HepG2 (cell line): ENCODE data around the gene CLDN15. TPM values are rescaled to one million over a fixed set of nuclear protein-coding genes. Genes with fewer than 3 reads are reported as not detected.

Experiments
- ATF7-NPFF ChIP-seq: sonication (generic); formaldehyde crosslinking; IDR thresholded peaks from 2 replicates; pipeline ENCODE4 v1.8.1; 2023; ENCODE audit warnings: mild to moderate bottlenecking, low read depth, missing genetic modification reagents, moderate library complexity
- ELF1 ChIP-seq: sonication (generic); formaldehyde crosslinking; IDR thresholded peaks from 2 replicates; pipeline ENCODE4 v1.4.0; 2020; ENCODE audit warnings: missing genetic modification reagents
- HMGA1 ChIP-seq: sonication (generic); formaldehyde crosslinking; conservative IDR thresholded peaks from 2 replicates; pipeline ENCODE4 v1.4.0; 2020; ENCODE audit warnings: missing genetic modification reagents
- MTF1 ChIP-seq: sonication (generic); formaldehyde crosslinking; IDR thresholded peaks from 2 replicates; pipeline ENCODE4 v1.5.0; 2020; ENCODE audit warnings: missing genetic modification reagents
- NR1H2 ChIP-seq: sonication (generic); formaldehyde crosslinking; IDR thresholded peaks from 2 replicates; pipeline ENCODE4 v1.8.1; 2022; ENCODE audit warnings: low read depth, missing genetic modification reagents, borderline replicate concordance
- PTBP1 ChIP-seq: fragments of 200-400 bp; formaldehyde crosslinking; IDR thresholded peaks from 2 replicates; pipeline ENCODE4 v1.6.1; 2018; ENCODE audit warnings: low read length, low read depth; ENCODE audit not compliant: poor library complexity, severe bottlenecking
- RBAK ChIP-seq: sonication (generic); formaldehyde crosslinking; IDR thresholded peaks from 2 replicates; pipeline ENCODE4 v1.5.1; 2020; ENCODE audit warnings: mild to moderate bottlenecking, missing genetic modification reagents
- SUZ12 ChIP-seq: fragments of 150-350 bp; IDR thresholded peaks from 2 replicates; pipeline ENCODE4 v1.6.1; 2014; ENCODE audit warnings: low read depth, low read length
- TBP ChIP-seq: sonication (generic); formaldehyde crosslinking; IDR thresholded peaks from 2 replicates; pipeline ENCODE4 v1.5.0; 2020; ENCODE audit warnings: missing genetic modification reagents
- TBX2 ChIP-seq: sonication (generic); formaldehyde crosslinking; IDR thresholded peaks from 2 replicates; pipeline ENCODE4 v1.5.0; 2020; ENCODE audit warnings: missing genetic modification reagents, mild to moderate bottlenecking, borderline replicate concordance
- ZFP90 ChIP-seq: sonication (generic); formaldehyde crosslinking; IDR thresholded peaks from 2 replicates; pipeline ENCODE4 v1.8.0; 2022; ENCODE audit warnings: missing genetic modification reagents, mild to moderate bottlenecking, inconsistent platforms, borderline replicate concordance
- ZNF101 ChIP-seq: sonication (generic); formaldehyde crosslinking; IDR thresholded peaks from 2 replicates; pipeline ENCODE4 v1.4.0; 2020; ENCODE audit warnings: mild to moderate bottlenecking, low read depth, missing genetic modification reagents, borderline replicate concordance
- ZNF33A ChIP-seq: sonication (generic); formaldehyde crosslinking; IDR thresholded peaks from 2 replicates; pipeline ENCODE4 v1.5.1; 2020; ENCODE audit warnings: missing genetic modification reagents, mild to moderate bottlenecking, moderate library complexity, borderline replicate concordance
- ZNF7 ChIP-seq: IDR thresholded peaks from 2 replicates; pipeline ENCODE4 v1.6.1; 2016; ENCODE audit warnings: missing biosample characterization, missing genetic modification reagents
- ZNF709 ChIP-seq: sonication (generic); formaldehyde crosslinking; IDR thresholded peaks from 2 replicates; pipeline ENCODE4 v1.5.0; 2020; ENCODE audit warnings: mild to moderate bottlenecking, missing genetic modification reagents
- ZSCAN31 ChIP-seq: sonication (generic); formaldehyde crosslinking; IDR thresholded peaks from 2 replicates; pipeline ENCODE4 v1.5.0; 2020; ENCODE audit warnings: low read depth, mild to moderate bottlenecking, missing genetic modification reagents
- polyA plus RNA-seq, 8 experiments: library from polyadenylated mRNA; depleted of rRNA in 3 of 8; stranded (reverse) in 7 of 8; unstranded in 1 of 8; fragments of >200 nt; fragmentation: Illumina TruSeq in 4 of 8; extraction: Trizol in 4 of 8; gene quantifications; 2 replicates each; pipeline versions ENCODE4 v1.2.1 to v1.2.3, GENCODE V29; 2011 to 2016; ENCODE audit warnings: low read depth in 4 of 8, missing spikeins in 1 of 8, mixed read lengths in 1 of 8; ENCODE audit not compliant: insufficient read depth in 1 of 8
- total RNA-seq, 5 experiments: library from RNA; depleted of rRNA; stranded (reverse); fragments of >200 nt; fragmentation: Illumina TruSeq; extraction: Trizol; gene quantifications; 2 replicates each; pipeline ENCODE4 v1.2.3, GENCODE V29; 2016; ENCODE audit warnings: low read depth in 1 of 5
- TF ChIP-seq, protein P1 (sequence below): sonication (generic); formaldehyde crosslinking; IDR thresholded peaks from 2 replicates; pipeline ENCODE4 v1.8.0; 2022; ENCODE audit warnings: mild to moderate bottlenecking, missing genetic modification reagents; ENCODE audit not compliant: insufficient replicate concordance
- TF ChIP-seq, protein P2 (sequence below): sonication (generic); formaldehyde crosslinking; IDR thresholded peaks from 2 replicates; pipeline ENCODE4 v1.5.0; 2020; ENCODE audit warnings: missing genetic modification reagents
- TF ChIP-seq, protein P3 (sequence below): sonication (generic); formaldehyde crosslinking; IDR thresholded peaks from 2 replicates; pipeline ENCODE4 v1.8.0; 2022; ENCODE audit warnings: missing genetic modification reagents, mild to moderate bottlenecking, moderate library complexity, borderline replicate concordance
- TF ChIP-seq, protein P4 (sequence below): sonication (generic); formaldehyde crosslinking; IDR thresholded peaks from 2 replicates; pipeline ENCODE4 v1.4.0; 2020; ENCODE audit warnings: mild to moderate bottlenecking, missing genetic modification reagents
- TF ChIP-seq, protein P5 (sequence below): sonication (generic); formaldehyde crosslinking; IDR thresholded peaks from 2 replicates; pipeline ENCODE4 v1.5.1; 2020; ENCODE audit warnings: missing genetic modification reagents, mild to moderate bottlenecking, borderline replicate concordance

Gene CLDN15
- total and polyA plus RNA-seq, 2 of the 13 experiments (the other 11 are each of a cell fraction or from before 2014, with no cell fraction given), result 7.1 to 17.8 TPM

DNA sequence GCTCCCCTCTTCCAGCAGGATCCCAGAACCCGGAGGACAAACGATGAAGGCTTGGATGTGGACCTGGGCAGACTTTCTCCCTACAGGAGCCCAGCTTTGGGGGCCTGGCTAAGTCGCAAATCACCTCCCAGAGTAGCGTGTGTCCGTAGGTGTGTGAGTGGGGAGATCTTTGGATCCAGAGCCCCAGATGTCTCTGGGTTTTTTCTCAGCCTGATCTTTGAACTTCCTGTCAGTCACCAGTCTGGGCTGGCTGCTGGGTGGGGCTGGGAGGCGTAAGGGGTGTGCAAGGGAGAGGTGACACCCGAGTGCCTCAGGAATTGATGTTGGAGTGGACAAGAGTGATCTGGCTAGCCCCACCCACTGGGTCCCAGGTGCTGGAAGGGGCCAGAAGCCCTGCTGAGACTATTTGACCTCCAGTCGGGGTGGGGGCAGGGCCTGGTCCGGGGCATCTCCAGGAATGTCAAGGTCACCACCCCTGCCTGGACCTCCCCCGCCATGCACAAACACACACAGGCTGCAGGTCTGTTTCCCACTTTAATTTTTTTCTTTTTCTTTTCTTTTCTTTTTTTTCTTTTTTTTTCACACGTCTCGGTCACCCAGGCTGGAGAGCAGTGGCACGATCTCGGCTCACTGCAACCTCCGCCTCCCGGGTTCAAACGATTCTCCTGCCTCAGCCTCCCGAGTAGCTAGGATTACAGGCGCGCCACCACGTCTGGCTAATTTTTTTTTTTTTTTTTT is 36.6 kb downstream of the CLDN15 start, which contains the start of gene MOGAT3 (continued):
- peak; percentile 56; the same call in 1 of the 2 replicates for TF ChIP-seq ELF1 (CRISPR knock-in tag)
- TF ChIP-seq TBP (CRISPR knock-in tag), result no peak
- TF ChIP-seq ATF7-NPFF (CRISPR knock-in tag), result peak; percentile 48; the same call in 1 of the 2 replicates
- no peak; the same call in 1 of the 2 replicates for TF ChIP-seq ZSCAN31 (CRISPR knock-in tag)
- peak; percentile 92 for TF ChIP-seq TBX2
- peak; percentile 56; the same call in 1 of the 2 replicates for TF ChIP-seq ZFP90 (CRISPR knock-in tag)
- TF ChIP-seq SUZ12, result no peak
- TF ChIP-seq, protein P1, sequence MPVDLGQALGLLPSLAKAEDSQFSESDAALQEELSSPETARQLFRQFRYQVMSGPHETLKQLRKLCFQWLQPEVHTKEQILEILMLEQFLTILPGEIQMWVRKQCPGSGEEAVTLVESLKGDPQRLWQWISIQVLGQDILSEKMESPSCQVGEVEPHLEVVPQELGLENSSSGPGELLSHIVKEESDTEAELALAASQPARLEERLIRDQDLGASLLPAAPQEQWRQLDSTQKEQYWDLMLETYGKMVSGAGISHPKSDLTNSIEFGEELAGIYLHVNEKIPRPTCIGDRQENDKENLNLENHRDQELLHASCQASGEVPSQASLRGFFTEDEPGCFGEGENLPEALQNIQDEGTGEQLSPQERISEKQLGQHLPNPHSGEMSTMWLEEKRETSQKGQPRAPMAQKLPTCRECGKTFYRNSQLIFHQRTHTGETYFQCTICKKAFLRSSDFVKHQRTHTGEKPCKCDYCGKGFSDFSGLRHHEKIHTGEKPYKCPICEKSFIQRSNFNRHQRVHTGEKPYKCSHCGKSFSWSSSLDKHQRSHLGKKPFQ, result peak; percentile 68
- no peak for TF ChIP-seq PTBP1
- TF ChIP-seq, protein P2, sequence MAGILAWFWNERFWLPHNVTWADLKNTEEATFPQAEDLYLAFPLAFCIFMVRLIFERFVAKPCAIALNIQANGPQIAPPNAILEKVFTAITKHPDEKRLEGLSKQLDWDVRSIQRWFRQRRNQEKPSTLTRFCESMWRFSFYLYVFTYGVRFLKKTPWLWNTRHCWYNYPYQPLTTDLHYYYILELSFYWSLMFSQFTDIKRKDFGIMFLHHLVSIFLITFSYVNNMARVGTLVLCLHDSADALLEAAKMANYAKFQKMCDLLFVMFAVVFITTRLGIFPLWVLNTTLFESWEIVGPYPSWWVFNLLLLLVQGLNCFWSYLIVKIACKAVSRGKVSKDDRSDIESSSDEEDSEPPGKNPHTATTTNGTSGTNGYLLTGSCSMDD (CRISPR knock-in tag), result no peak
- TF ChIP-seq HMGA1 (CRISPR knock-in tag), result no peak
- TF ChIP-seq ZNF7, result no peak
- TF ChIP-seq, protein P3, sequence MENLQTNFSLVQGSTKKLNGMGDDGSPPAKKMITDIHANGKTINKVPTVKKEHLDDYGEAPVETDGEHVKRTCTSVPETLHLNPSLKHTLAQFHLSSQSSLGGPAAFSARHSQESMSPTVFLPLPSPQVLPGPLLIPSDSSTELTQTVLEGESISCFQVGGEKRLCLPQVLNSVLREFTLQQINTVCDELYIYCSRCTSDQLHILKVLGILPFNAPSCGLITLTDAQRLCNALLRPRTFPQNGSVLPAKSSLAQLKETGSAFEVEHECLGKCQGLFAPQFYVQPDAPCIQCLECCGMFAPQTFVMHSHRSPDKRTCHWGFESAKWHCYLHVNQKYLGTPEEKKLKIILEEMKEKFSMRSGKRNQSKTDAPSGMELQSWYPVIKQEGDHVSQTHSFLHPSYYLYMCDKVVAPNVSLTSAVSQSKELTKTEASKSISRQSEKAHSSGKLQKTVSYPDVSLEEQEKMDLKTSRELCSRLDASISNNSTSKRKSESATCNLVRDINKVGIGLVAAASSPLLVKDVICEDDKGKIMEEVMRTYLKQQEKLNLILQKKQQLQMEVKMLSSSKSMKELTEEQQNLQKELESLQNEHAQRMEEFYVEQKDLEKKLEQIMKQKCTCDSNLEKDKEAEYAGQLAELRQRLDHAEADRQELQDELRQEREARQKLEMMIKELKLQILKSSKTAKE (CRISPR knock-in tag), result peak; percentile 95
- no peak for TF ChIP-seq RBAK (CRISPR knock-in tag)
- no peak for TF ChIP-seq ZNF101 (CRISPR knock-in tag)
- no peak for TF ChIP-seq ZNF709
- TF ChIP-seq, protein P4, sequence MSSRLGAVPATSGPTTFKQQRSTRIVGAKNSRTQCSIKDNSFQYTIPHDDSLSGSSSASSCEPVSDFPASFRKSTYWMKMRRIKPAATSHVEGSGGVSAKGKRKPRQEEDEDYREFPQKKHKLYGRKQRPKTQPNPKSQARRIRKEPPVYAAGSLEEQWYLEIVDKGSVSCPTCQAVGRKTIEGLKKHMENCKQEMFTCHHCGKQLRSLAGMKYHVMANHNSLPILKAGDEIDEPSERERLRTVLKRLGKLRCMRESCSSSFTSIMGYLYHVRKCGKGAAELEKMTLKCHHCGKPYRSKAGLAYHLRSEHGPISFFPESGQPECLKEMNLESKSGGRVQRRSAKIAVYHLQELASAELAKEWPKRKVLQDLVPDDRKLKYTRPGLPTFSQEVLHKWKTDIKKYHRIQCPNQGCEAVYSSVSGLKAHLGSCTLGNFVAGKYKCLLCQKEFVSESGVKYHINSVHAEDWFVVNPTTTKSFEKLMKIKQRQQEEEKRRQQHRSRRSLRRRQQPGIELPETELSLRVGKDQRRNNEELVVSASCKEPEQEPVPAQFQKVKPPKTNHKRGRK, result no peak
- no peak for TF ChIP-seq MTF1 (CRISPR knock-in tag)
- TF ChIP-seq ZNF33A (CRISPR knock-in tag), result 0 out of 2 replicates have a peak, but pooled peaks have one; percentile 82
- TF ChIP-seq, protein P5, sequence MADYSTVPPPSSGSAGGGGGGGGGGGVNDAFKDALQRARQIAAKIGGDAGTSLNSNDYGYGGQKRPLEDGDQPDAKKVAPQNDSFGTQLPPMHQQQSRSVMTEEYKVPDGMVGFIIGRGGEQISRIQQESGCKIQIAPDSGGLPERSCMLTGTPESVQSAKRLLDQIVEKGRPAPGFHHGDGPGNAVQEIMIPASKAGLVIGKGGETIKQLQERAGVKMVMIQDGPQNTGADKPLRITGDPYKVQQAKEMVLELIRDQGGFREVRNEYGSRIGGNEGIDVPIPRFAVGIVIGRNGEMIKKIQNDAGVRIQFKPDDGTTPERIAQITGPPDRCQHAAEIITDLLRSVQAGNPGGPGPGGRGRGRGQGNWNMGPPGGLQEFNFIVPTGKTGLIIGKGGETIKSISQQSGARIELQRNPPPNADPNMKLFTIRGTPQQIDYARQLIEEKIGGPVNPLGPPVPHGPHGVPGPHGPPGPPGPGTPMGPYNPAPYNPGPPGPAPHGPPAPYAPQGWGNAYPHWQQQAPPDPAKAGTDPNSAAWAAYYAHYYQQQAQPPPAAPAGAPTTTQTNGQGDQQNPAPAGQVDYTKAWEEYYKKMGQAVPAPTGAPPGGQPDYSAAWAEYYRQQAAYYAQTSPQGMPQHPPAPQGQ (CRISPR knock-in tag), result no peak
- no peak for TF ChIP-seq NR1H2
